Central memory CD8-positive, alpha-beta T cell (primary cell): Measurements from ENCODE around the gene PRDM16.

Experiments
- ATAC-seq: fragments of 150-1000 bp; cut with Tn5 transposase; replicated peaks from 2 replicates; pipeline ENCODE4 v1.10.0; 2022; ENCODE audit warnings: mild to moderate bottlenecking, moderate FRiP score, moderate number of reproducible peaks; ENCODE audit not compliant: poor library complexity, severe bottlenecking; ENCODE audit errors: extremely low read depth
- DNase-seq, 2 donors: peaks; one replicate each; pipeline ENCODE4 v3.0.0; 2021; ENCODE audit warnings: low spot score in 2 of 2
- H3K27ac Mint-ChIP-seq: one replicate; pipeline ENCODE4 v1.8.0; 2022; ENCODE audit warnings: low read depth, mild to moderate bottlenecking, moderate library complexity, mixed read lengths
- H3K27me3 Mint-ChIP-seq: one replicate; pipeline ENCODE4 v1.8.0; 2022; ENCODE audit warnings: mixed read lengths
- H3K36me3 Mint-ChIP-seq: one replicate; pipeline ENCODE4 v1.8.0; 2022; ENCODE audit warnings: mild to moderate bottlenecking, moderate library complexity, mixed read lengths; ENCODE audit not compliant: insufficient read depth
- H3K4me1 Mint-ChIP-seq: one replicate; pipeline ENCODE4 v1.8.0; 2022; ENCODE audit warnings: mixed read lengths
- H3K4me3 Mint-ChIP-seq: one replicate; pipeline ENCODE4 v1.8.0; 2022; ENCODE audit warnings: mild to moderate bottlenecking, moderate library complexity, mixed read lengths
- H3K9me3 Mint-ChIP-seq: one replicate; pipeline ENCODE4 v1.8.0; 2022; ENCODE audit warnings: mixed read lengths

PRDM16 gene

DNA sequence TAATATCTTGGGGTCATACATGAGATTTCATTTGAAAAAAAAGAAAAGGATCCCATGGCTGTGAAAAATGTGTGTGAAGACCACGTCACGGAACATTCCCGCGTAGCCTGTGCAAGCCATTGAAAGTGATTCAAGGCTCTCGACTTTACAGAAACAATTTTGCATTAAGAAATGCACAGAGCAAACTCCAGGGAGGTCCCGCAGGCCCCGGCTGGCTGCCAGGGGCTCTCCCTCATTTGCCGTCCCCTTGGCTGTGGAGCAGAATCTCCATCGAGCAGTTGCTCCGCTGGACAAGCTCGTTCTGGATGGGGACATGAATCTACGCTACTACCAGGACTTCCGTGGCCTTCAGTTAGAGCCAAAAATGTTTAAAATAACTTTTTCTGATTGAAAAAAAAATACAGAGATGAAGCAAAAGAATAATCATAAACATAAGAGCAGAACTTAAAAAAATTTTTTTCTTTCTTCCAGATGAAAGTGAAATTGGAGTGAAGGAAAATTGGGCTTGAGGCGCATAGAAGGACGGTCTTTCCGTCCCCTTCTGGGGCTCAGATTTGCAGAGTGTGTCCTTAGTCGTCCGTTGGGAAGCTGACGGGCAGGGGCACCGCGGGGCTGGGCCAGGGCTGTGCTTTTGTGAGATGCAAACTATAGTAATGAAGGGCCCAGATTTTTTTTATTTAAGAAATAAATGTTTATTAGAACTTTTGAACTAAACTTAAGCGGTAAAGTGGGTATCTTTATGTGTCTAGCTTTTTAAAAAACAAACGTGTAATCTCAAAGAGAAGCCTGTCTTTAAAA, 317.4 kb downstream of the PRDM16 start:
- H3K27ac Mint-ChIP-seq, result no peak overlapping the region
- peaks cover 17% of the 10 kb centered on the region for H3K4me1 Mint-ChIP-seq
- no peak for DNase-seq
- H3K4me3 Mint-ChIP-seq, result no peak overlapping the region
- no peak for ATAC-seq
- H3K27me3 Mint-ChIP-seq, result peaks cover 10% of the 10 kb centered on the region
- H3K36me3 Mint-ChIP-seq, result no peaks in the 10 kb centered on the region
- no peaks in the 10 kb centered on the region for H3K9me3 Mint-ChIP-seq

DNA sequence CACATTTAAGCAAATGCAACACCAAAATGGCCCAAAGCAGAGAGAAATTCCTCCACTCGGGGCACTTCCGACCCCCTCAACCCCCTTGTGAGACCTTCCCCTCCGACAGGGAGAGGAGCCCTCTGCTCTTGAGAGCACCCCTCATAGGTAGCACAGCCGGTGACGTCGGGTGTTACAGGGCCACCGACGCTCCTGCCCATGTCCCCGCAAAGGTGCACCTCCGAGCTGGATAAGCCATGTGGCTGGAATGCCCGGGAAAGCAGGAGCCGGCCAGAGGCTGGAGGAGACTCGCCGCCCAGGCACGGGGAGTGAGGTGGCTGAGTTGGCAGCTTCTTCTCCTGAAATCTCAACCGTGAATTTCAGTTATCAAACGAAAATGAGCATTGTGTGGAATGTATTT, 318.4 kb downstream of the PRDM16 start:
- DNase-seq (no peak), ATAC-seq (no peak)
- H3K27me3 Mint-ChIP-seq, result peaks cover 18% of the 10 kb centered on the region
- no peak overlapping the region for H3K4me3 Mint-ChIP-seq
- no peaks in the 10 kb centered on the region for H3K9me3 Mint-ChIP-seq
- H3K27ac Mint-ChIP-seq, result no peak overlapping the region
- no peaks in the 10 kb centered on the region for H3K36me3 Mint-ChIP-seq
- peaks cover 17% of the 10 kb centered on the region for H3K4me1 Mint-ChIP-seq

DNA sequence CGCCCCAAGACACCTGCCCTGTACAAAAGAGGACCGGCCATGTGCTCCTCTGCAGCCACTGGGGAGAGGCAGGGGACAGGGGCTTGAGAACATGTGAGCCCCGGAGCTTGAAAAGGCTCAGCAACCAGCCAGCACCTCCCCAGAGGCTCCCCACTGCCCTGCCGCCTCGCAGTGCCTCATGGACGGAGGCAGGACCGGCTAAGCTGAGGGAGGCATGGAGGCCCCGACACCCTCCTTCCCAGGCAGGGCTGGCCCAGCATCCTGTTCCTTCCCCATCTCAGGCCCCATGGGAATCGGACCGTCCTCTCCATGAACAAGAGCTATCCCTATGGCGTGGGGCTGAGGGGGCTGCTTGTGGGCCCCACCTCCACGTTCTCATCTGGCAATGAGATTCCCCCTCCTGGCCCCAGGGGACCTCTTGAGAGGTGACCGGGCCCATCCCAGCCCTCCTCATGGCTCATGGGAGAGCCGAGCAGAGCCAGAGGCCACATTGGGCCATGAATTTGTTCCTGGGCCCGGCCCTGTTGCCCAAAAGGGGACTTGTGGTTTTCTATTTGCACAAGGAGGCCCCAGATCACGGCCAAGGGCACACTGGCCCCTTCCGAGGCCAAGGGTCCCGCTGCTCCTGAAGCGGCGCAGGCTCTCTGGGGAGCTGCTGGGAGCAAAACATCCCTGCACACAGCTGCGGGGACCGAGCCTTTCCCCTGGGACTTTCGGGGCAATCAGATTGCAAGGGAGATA, 320.3 kb downstream of the PRDM16 start:
- Mint-ChIP-seq H3K9me3 (no peaks in the 10 kb centered on the region), H3K36me3 (no peaks in the 10 kb centered on the region), H3K27me3 (peaks cover 30% of the 10 kb centered on the region), H3K4me3 (no peak overlapping the region), H3K4me1 (peaks cover 10% of the 10 kb centered on the region), H3K27ac (no peak overlapping the region)
- DNase-seq (no peak), ATAC-seq (no peak)

DNA sequence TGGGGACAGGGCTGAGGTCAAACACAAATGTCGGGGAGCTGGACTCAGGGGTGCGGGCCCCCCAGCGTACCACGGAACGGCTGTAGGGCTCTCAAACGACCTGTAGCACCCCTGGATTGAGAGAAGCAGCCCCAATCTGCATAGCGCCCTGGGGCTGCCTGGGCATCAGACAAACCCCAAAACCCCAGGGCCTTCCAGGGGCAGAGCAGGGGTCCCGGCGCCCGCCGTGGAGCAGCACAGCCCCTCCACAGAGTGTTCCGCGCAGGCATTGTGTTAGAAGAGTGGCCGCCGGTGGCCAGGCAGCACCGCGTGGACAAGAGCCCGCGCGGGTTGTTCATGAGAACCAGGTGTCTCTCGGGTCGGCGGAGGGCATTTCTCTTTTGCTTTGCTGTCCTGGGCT, 321.3 kb downstream of the PRDM16 start:
- Mint-ChIP-seq H3K4me3 (no peak overlapping the region), H3K9me3 (no peaks in the 10 kb centered on the region), H3K27ac (no peak overlapping the region), H3K4me1 (no peaks in the 10 kb centered on the region), H3K36me3 (no peaks in the 10 kb centered on the region), H3K27me3 (peaks cover 39% of the 10 kb centered on the region)
- DNase-seq, result no peak
- no peak for ATAC-seq

DNA sequence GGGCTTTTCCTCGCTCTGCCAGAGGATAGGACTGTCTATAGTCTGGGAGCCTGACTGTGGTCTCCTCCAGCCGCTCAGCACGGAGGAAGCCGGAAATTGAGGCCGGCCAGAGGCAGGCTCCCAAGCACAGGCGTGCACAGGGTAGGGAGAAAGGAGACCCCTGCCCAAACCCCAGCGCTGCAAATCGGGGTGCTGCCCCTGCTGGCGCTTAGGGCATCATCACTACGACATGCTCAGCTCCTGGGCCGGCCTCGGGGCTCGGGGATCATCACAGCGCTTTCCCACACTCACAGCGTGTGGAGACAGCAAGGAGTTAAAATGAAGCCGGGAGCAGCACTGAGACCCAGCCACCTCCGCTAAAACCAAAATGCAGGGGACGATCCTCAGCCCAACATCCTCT, 322.7 kb downstream of the PRDM16 start:
- no peaks in the 10 kb centered on the region for H3K36me3 Mint-ChIP-seq

DNA sequence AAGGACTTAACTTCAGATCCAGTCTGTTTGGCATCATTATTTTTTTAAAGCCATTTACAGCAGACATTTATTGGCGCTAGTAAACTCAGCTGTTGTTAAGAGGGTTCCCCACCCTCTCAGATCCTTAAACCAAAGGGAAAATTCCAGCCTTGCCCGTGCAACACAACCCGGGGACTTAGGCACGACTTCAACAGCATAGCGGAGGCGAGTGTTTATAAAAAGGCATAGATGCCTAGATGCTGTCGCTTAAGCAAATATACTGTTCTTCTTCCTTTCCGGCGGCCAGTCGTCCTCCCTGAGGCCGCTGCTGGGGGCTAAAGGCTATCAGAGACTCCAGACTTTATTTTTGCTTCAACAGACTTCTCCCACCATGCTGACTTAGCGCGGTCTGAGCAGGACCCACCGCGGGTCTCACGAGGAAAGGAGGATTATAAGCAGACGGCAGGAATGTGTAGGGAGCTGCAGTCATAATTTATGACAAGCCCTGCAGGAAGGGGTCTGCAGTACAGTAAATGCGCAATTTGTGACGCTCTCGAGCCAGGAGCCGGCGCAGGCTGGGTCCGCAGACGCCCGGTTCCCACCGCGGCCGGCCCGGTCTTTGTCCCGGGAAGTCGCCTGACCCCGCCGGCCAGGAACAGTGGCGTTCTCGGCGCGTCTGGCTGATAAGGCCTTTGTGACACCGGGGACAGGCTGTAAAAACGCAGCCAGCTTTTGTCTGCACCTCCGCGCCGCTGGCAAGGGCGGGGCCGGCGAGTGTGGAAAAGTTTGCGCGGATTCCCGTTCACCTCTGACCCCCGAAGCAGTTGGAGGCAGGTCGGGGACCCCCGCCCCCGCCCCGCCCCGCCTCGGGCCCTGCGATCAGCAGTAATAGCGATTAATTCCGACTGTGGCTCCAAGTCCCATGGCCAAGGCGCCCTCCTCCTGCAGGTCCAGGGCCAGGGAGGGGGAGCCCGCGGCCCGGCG, 324.3 kb downstream of the PRDM16 start:
- ATAC-seq (no peak), DNase-seq (no peak)
- Mint-ChIP-seq H3K9me3 (no peaks in the 10 kb centered on the region), H3K4me1 (no peaks in the 10 kb centered on the region), H3K4me3 (no peak overlapping the region), H3K36me3 (no peaks in the 10 kb centered on the region), H3K27me3 (peaks cover 49% of the 10 kb centered on the region), H3K27ac (no peak overlapping the region)

More for the DNA sequence above, 322.7 kb downstream of the PRDM16 start:
- ATAC-seq (no peak), DNase-seq (no peak)
- H3K4me3 Mint-ChIP-seq, result no peak overlapping the region
- H3K9me3 Mint-ChIP-seq, result no peaks in the 10 kb centered on the region
- no peak overlapping the region for H3K27ac Mint-ChIP-seq
- no peaks in the 10 kb centered on the region for H3K4me1 Mint-ChIP-seq
- H3K27me3 Mint-ChIP-seq, result peaks cover 49% of the 10 kb centered on the region

DNA sequence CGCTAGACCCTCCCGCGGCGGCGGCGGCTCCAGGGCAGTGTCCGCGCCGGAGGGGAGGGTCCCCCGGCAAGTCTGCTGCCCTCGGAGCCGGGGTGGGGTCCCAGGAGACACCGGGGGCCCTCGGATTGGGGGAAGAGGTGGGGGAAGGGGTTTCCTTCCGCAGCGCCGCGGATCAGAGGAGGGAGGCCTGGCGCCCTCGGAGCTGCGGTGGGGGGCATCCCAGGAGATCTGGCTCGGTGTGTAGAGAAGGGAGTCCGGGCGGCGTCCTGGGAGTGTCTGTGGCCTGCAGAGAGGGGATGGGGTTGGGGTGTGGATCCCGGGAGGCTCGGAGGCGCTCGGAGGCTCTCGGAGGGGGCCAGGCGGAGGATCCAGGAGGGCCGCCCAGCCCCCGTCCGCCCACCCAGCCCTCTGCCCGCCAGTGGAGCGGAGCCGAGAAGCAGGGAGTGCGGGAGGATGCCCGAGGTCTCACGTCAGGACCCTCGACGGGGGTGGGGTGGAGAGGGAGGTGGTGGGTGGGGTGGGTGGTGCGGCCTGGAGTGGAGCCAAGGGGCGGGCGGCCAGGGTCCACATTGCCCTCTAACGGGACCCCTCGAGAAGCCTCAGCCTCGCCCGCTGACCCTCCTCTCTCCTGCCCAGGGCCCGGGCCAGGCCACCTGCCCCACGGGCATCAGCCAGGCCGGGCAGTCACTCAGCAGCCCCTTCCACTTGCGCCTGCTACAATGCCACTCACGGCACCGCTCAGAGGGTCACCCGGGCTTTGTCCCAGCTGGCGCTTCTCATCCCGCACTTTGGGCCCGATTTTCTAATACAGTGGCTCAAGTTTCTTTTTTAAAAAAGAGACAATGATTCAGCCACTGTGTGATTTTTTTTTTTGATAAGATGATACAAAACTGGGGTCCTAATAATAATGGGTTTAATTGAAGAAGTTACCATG, 325.3 kb downstream of the PRDM16 start:
- no peaks in the 10 kb centered on the region for H3K36me3 Mint-ChIP-seq
- no peaks in the 10 kb centered on the region for H3K9me3 Mint-ChIP-seq
- DNase-seq (no peak), ATAC-seq (no peak)
- H3K27me3 Mint-ChIP-seq, result peaks cover 49% of the 10 kb centered on the region
- H3K27ac Mint-ChIP-seq, result no peak overlapping the region
- H3K4me3 Mint-ChIP-seq, result no peak overlapping the region
- no peaks in the 10 kb centered on the region for H3K4me1 Mint-ChIP-seq

DNA sequence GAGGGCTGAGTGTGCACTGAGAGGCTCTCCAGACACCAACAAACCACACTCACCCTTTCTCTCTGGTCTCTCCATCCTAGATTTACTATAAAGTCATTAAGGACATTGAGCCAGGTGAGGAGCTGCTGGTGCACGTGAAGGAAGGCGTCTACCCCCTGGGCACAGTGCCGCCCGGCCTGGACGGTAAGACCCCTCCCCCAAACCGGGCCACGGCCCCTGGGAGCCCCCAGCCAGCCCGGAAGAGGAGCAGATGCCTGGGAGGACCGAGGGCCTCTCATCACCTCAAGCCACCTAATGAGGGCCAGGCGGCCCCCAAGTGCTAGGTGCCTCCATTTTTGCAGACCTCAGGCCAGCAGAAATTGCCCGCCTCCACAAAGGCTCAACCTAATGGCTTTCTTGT, 327.4 kb downstream of the PRDM16 start:
- Mint-ChIP-seq H3K36me3 (no peaks in the 10 kb centered on the region), H3K27ac (no peak overlapping the region), H3K4me1 (no peaks in the 10 kb centered on the region), H3K4me3 (no peak overlapping the region), H3K27me3 (peaks cover 40% of the 10 kb centered on the region), H3K9me3 (no peaks in the 10 kb centered on the region)
- DNase-seq (no peak), ATAC-seq (no peak)

DNA sequence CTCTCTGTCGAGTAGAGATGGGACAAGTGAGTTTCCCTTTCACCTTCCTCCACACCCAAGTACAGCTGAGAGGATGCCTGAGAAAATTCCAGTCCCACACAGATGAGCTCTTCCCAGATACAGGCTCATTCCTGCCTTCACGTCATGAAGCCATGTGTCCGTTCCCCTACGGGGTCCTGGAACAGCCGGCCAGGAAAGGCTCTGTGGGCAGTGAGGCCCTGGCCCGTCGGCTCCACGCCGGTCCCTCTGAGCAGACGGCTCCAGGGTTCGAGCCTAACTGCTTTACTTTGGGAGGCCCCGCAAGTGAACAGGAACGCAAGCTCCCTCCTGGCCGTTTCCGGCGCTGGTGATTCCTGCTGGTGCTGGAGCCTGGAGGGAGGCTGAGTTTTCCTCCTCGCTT, 328.3 kb downstream of the PRDM16 start:
- Mint-ChIP-seq H3K9me3 (no peaks in the 10 kb centered on the region), H3K4me3 (no peak overlapping the region), H3K36me3 (no peaks in the 10 kb centered on the region), H3K27me3 (peaks cover 33% of the 10 kb centered on the region), H3K27ac (no peak overlapping the region), H3K4me1 (no peaks in the 10 kb centered on the region)
- ATAC-seq (no peak), DNase-seq (no peak)

DNA sequence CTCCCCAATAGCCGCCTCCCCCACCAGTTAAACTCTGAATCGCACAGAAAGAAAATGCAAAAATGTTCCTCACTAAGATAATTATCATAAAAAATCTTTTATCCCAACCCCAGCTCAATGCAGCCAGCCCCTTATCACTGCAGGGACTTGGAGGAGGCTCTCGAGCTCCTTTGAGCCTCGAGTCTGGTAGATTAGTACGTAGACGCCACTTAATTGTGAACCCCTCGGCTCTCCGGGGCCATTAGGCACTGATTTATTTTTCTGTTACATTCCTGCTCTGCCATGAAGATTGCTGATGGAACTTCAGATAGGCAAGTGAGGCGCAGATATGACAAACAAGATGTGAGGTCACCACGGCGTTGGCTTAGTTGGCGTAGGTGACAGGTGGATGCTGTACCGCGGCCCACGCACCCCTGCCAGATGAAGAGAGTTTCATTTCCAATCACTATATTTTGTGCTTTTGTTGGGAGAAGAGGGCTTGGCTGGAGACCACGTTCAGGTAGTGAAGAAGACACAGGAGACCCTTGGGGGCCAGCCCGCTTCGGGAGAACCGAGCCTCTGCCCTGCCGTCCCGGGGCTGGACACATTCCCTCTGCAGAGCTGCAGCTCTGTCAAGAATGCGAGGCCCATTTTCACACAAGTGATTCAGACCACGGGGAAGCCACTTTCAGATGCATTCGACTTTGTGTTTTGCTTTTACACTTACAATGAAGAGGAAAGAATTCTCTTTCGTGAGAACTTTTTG, 329.6 kb downstream of the PRDM16 start:
- no peak overlapping the region for H3K4me3 Mint-ChIP-seq
- H3K36me3 Mint-ChIP-seq, result no peaks in the 10 kb centered on the region
- DNase-seq, result no peak
- no peaks in the 10 kb centered on the region for H3K4me1 Mint-ChIP-seq
- no peak overlapping the region for H3K27ac Mint-ChIP-seq
- no peak for ATAC-seq
- peaks cover 20% of the 10 kb centered on the region for H3K27me3 Mint-ChIP-seq
- H3K9me3 Mint-ChIP-seq, result no peaks in the 10 kb centered on the region

DNA sequence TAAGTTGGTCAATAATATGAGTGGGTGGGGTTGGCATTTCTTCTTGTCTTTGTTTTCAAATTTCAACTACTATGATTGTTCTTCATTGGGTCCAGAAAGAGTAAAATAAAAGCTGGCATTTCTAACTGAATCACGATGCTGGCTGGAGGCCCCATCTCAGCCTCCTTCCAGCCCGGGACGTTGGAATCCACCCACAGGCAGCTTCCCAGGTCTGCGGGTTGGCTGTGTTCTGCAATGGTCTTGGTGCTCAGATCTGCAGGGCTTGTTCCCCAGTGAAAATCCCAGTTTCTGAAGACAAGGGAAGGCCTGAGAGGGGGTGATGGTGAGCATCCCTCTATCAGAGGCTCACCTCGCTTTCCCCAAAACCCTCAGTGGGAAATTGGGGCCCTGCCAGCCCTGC, 330.7 kb downstream of the PRDM16 start:
- Mint-ChIP-seq H3K9me3 (no peaks in the 10 kb centered on the region), H3K27me3 (peaks cover 16% of the 10 kb centered on the region), H3K4me1 (no peaks in the 10 kb centered on the region), H3K4me3 (no peak overlapping the region), H3K36me3 (no peaks in the 10 kb centered on the region), H3K27ac (no peak overlapping the region)
- DNase-seq (no peak), ATAC-seq (no peak)
